Thymus (tissue), 2 donors: ENCODE measurements around the gene SCYGR3. TPM values are rescaled to one million over a fixed set of nuclear protein-coding genes. Genes with fewer than 3 reads are reported as not detected.

Experiments
- polyA plus RNA-seq: library from polyadenylated mRNA; stranded (reverse); fragments of 200-250 nt; gene quantifications from one replicate; pipeline ENCODE4 v1.2.3, GENCODE V29; 2013
- total RNA-seq: library from RNA; stranded (reverse); fragments of 120-200 nt; gene quantifications from one replicate; pipeline ENCODE4 v1.2.4, GENCODE V29; 2013
- donor health status: healthy.

Gene SCYGR3
- total and polyA plus RNA-seq, 2 donors: not detected

Other genes starting within 250 kb of the SCYGR3 start
- gene TM4SF20, start 235.5 kb downstream of the SCYGR3 start, total RNA-seq: 0.09 TPM
- gene TM4SF20, start 235.5 kb downstream of the SCYGR3 start, polyA plus RNA-seq: 0.09 TPM
- gene SCYGR1, start 226.9 kb downstream of the SCYGR3 start, total RNA-seq: not detected
- not detected for gene SCYGR1, start 226.9 kb downstream of the SCYGR3 start, polyA plus RNA-seq
- gene AGFG1, start 142.7 kb downstream of the SCYGR3 start, total RNA-seq: 47.4 TPM
- 56.3 TPM for gene AGFG1, start 142.7 kb downstream of the SCYGR3 start, polyA plus RNA-seq
- gene SCYGR2, start 15.9 kb downstream of the SCYGR3 start, total RNA-seq: not detected
- gene SCYGR2, start 15.9 kb downstream of the SCYGR3 start, polyA plus RNA-seq: not detected
- not detected for gene SCYGR4, start 2.7 kb upstream of the SCYGR3 start, total RNA-seq
- not detected for gene SCYGR4, start 2.7 kb upstream of the SCYGR3 start, polyA plus RNA-seq
- not detected for gene SCYGR5, start 52.0 kb upstream of the SCYGR3 start, total RNA-seq
- gene SCYGR5, start 52.0 kb upstream of the SCYGR3 start, polyA plus RNA-seq: not detected
- gene SLC19A3, start 103.2 kb upstream of the SCYGR3 start, total RNA-seq: 0.57 TPM
- 0.78 TPM for gene SLC19A3, start 103.2 kb upstream of the SCYGR3 start, polyA plus RNA-seq
- not detected for gene SCYGR6, start 109.9 kb upstream of the SCYGR3 start, total RNA-seq
- gene SCYGR6, start 109.9 kb upstream of the SCYGR3 start, polyA plus RNA-seq: not detected
- not detected for gene SCYGR7, start 113.5 kb upstream of the SCYGR3 start, total RNA-seq
- not detected for gene SCYGR7, start 113.5 kb upstream of the SCYGR3 start, polyA plus RNA-seq
- not detected for gene SCYGR8, start 131.1 kb upstream of the SCYGR3 start, total RNA-seq
- gene SCYGR8, start 131.1 kb upstream of the SCYGR3 start, polyA plus RNA-seq: not detected
- gene CCL20, start 199.0 kb upstream of the SCYGR3 start, total RNA-seq: 2.8 TPM
- 15.0 TPM for gene CCL20, start 199.0 kb upstream of the SCYGR3 start, polyA plus RNA-seq